ENCODE results near the gene HDHD3.

DNA sequence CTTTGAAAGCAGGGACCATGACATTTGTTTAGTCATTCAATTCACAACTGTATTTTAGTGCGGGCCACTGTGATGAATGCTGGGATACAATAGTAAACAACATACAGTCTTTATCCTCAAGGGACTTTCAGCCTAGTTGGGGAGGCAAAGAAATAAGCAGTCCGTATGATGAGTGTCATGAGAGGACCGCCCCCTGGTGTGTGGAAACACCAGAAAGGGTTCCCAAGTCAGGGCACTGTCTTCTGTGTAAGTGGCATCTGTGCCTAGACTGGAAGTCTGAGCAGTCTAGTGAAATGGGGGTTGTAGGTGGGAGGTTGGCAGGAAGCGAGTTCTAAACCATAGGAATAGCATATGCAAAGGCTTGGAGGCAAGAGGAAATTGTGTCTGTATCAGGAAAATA, 40.6 kb upstream of the HDHD3 start:
- no peak for TF ChIP-seq CTCF (IDR thresholded peaks at IDR 0.05)
- no peak for TF ChIP-seq POLR2A (IDR thresholded peaks at IDR 0.05)

Measured in thyroid gland (tissue), 4 donors.